ENCODE data around the gene DNAAF9.

GRCh38 chr20:3400260-3401155, 7.0 kb downstream of the DNAAF9 start:
- TF ChIP-seq CTCF (conservative IDR thresholded peaks at IDR 0.05; ENCODE audit: low read length) = no peak
- no peak for TF ChIP-seq EZH2phosphoT487 (IDR thresholded peaks at IDR 0.05; ENCODE audit: borderline replicate concordance)

Measured in Loucy (cell line).